ENCODE measurements around the gene LRCH3. TPM values are rescaled to one million over a fixed set of nuclear protein-coding genes. Genes with fewer than 3 reads are reported as not detected.

Gene LRCH3
- total RNA-seq, 6 donors from 2014 or later, result 24.6 to 68.1 (median 34.2) TPM

GRCh38 chr3:197809356-197810020 is 18.4 kb downstream of the LRCH3 start:
- H3K36me3 ChIP-seq, result no peaks in the 10 kb centered on the region
- H3K4me1 ChIP-seq, result peaks cover 0 to 9% (median 4%) of the 10 kb centered on the region in 4 donors
- 45 to 48% methylated on average over 2 of the region's 2 CpGs for WGBS, 2 donors
- TF ChIP-seq POLR2A (IDR thresholded peaks at IDR 0.05), result no peak
- no peak for TF ChIP-seq POLR2AphosphoS5 (IDR thresholded peaks at IDR 0.05)
- no peak for TF ChIP-seq EP300 (IDR thresholded peaks at IDR 0.05)
- no peak for TF ChIP-seq CTCF (IDR thresholded peaks at IDR 0.05)
- no peak overlapping the region for H3K4me3 ChIP-seq
- no peak overlapping the region for H3K27ac ChIP-seq
- no peaks in the 10 kb centered on the region for H3K27me3 ChIP-seq
- ATAC-seq (ENCODE audit: low FRiP score in 2 of 2), result peak in 1 of 2 donors; percentile 70
- no peak for DNase-seq
- no peaks in the 10 kb centered on the region for H3K9me3 ChIP-seq

GRCh38 chr3:197810901-197811300 is 19.8 kb downstream of the LRCH3 start:
- no peak overlapping the region for H3K27ac ChIP-seq
- no peak for ATAC-seq (ENCODE audit: low FRiP score in 2 of 2)

GRCh38 chr3:197811343-197811742 is 20.3 kb downstream of the LRCH3 start:
- Histone ChIP-seq H3K9me3 (no peaks in the 10 kb centered on the region), H3K27me3 (no peaks in the 10 kb centered on the region), H3K4me1 (peaks cover 0 to 9% (median 4%) of the 10 kb centered on the region in 4 donors), H3K27ac (no peak overlapping the region), H3K4me3 (no peak overlapping the region), H3K36me3 (no peaks in the 10 kb centered on the region)
- WGBS, 2 donors, result 86% methylated on average over 3 of the region's 3 CpGs
- TF ChIP-seq CTCF (IDR thresholded peaks at IDR 0.05) (no peak), EP300 (IDR thresholded peaks at IDR 0.05) (no peak), POLR2A (IDR thresholded peaks at IDR 0.05) (no peak), POLR2AphosphoS5 (IDR thresholded peaks at IDR 0.05) (no peak)
- ATAC-seq (ENCODE audit: low FRiP score in 2 of 2) (peak in 1 of 2 donors; percentile 90), DNase-seq (peak in 1 of 2 donors; percentile 33)

More at GRCh38 chr3:197810901-197811300, 19.8 kb downstream of the LRCH3 start:
- Histone ChIP-seq H3K36me3 (no peaks in the 10 kb centered on the region), H3K4me3 (no peak overlapping the region), H3K4me1 (peaks cover 0 to 9% (median 4%) of the 10 kb centered on the region in 4 donors), H3K27me3 (no peaks in the 10 kb centered on the region), H3K9me3 (no peaks in the 10 kb centered on the region)
- DNase-seq, result no peak
- TF ChIP-seq EP300 (IDR thresholded peaks at IDR 0.05) (no peak), CTCF (IDR thresholded peaks at IDR 0.05) (no peak), POLR2AphosphoS5 (IDR thresholded peaks at IDR 0.05) (no peak), POLR2A (IDR thresholded peaks at IDR 0.05) (no peak)
- WGBS, 2 donors, result 90 to 93% methylated on average over 6 of the region's 6 CpGs

- Histone ChIP-seq H3K4me3 (no peak overlapping the region), H3K27ac (no peak overlapping the region), H3K9me3 (no peaks in the 10 kb centered on the region), H3K36me3 (no peaks in the 10 kb centered on the region), H3K27me3 (no peaks in the 10 kb centered on the region), H3K4me1 (peaks cover 0 to 6% (median 0%) of the 10 kb centered on the region in 4 donors)
- TF ChIP-seq EP300 (IDR thresholded peaks at IDR 0.05) (no peak), POLR2AphosphoS5 (IDR thresholded peaks at IDR 0.05) (no peak), POLR2A (IDR thresholded peaks at IDR 0.05) (no peak), CTCF (IDR thresholded peaks at IDR 0.05) (no peak)
- whole genome bisulfite sequencing, 2 donors, result 93 to 96% methylated on average over 4 of the region's 4 CpGs
- DNase-seq, result no peak
- ATAC-seq (ENCODE audit: low FRiP score in 2 of 2), result no peak
These were observed 23.3 kb downstream of the LRCH3 start for GRCh38 chr3:197814372-197814771.

Measured in upper lobe of left lung (tissue), 6 donors.